Breast epithelium (tissue), 4 donors: Measurements from ENCODE around the gene SCN4B. TPM values are rescaled to one million over a fixed set of nuclear protein-coding genes. Genes with fewer than 3 reads are reported as not detected.
A peak's percentile ranks its signal among the peaks of the same experiment; 100 is the strongest.
"Not testable (repeated sequence)": the region's sequence is repeated elsewhere in the genome, so short reads cannot be mapped to it uniquely, and the experiment has no call there.

ENCODE experiments used
- DNase-seq, 2 donors: peaks; one replicate each; pipeline ENCODE4 v3.0.0-alpha.2; 2019; ENCODE audit warnings: low spot score in 2 of 2
- H3K27ac ChIP-seq, 2 donors: fragments of 200-600 bp; sonication (generic) in 1 of 2; one replicate each; pipeline ENCODE4 v1.5.1; 2016 to 2019; ENCODE audit warnings: mild to moderate bottlenecking in 1 of 2
- H3K27me3 ChIP-seq, 2 donors: fragments of 200-600 bp; sonication (generic) in 1 of 2; one replicate each; pipeline versions ENCODE4 v1.5.1 to v1.6.0; 2017 to 2019; ENCODE audit warnings: control low read depth in 1 of 2, mild to moderate bottlenecking in 1 of 2
- H3K36me3 ChIP-seq: fragments of 200-600 bp; one replicate; pipeline ENCODE4 v1.5.1; 2019
- H3K4me1 ChIP-seq, 2 donors: fragments of 200-600 bp; sonication (generic); one replicate each; pipeline ENCODE4 v1.5.1; 2016 to 2019; ENCODE audit warnings: control low read depth in 1 of 2
- H3K4me3 ChIP-seq, 3 donors: fragments of 200-600 bp; sonication (generic); 1 replicate in 2 of 3; 2 replicates in 1 of 3; pipeline ENCODE4 v1.5.1; 2016 to 2019; ENCODE audit warnings: mild to moderate bottlenecking in 3 of 3, moderate library complexity in 2 of 3
- H3K9me3 ChIP-seq, 2 donors: fragments of 200-600 bp; sonication (generic) in 1 of 2; one replicate each; pipeline ENCODE4 v1.5.1; 2016 to 2019; ENCODE audit warnings: control low read depth in 1 of 2
- POLR2A ChIP-seq: fragments of 450-650 bp; IDR thresholded peaks from one replicate; pipeline ENCODE4 v1.6.1; 2016; ENCODE audit warnings: antibody characterized with exemption, mild to moderate bottlenecking, moderate library complexity
- POLR2AphosphoS5 ChIP-seq, 3 donors: sonication (generic); formaldehyde crosslinking; IDR thresholded peaks; one replicate each; pipeline ENCODE4 v1.6.1; 2017; ENCODE audit warnings: antibody characterized with exemption in 3 of 3
- intact Hi-C: fragments of 100-400 bp; cut with DNase I; formaldehyde crosslinking; loops from one replicate; pipeline ENCODE4 v1.15.1; 2023; ENCODE audit warnings: low total_unique reads
- total RNA-seq, 3 donors: library from RNA; depleted of rRNA; stranded (reverse); fragments of >200 nt; gene quantifications; one replicate each; pipeline ENCODE4 v1.1.0, GENCODE V29; 2016
- TF ChIP-seq, protein P1 (sequence below), 3 donors: fragments of 450-650 bp; IDR thresholded peaks; one replicate each; pipeline ENCODE4 v1.5.1; 2016 to 2017; ENCODE audit warnings: antibody characterized with exemption in 3 of 3, mild to moderate bottlenecking in 3 of 3, moderate library complexity in 3 of 3

The SCN4B gene
- total RNA-seq, 3 donors from 2014 or later: 3.3 to 7.9 (median 3.7) TPM

DNA sequence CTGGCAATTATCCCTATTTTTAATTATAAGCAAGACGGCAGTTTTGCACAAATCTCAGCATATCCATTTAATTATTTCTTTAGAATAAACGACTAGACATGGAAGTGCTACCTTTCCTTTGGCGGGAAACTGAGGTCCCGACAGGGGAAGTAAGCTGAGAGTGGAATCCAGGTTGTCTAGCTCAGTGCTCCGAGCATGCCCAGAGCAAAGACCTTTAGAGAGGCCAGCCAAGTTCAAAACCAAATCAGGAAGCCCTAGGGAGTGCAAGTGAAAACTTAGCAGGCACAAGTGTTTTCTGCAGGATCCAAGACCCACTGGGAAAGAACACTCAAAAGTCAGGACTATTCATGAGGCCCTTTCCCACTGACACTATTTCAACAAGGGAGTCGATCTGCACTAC is 46.5 kb upstream of the SCN4B start:
- intact Hi-C loops: loop anchor here (5.0 kb wide), 1 partner anchor 62 kb away; no protein-coding TSS in a partner anchor

DNA sequence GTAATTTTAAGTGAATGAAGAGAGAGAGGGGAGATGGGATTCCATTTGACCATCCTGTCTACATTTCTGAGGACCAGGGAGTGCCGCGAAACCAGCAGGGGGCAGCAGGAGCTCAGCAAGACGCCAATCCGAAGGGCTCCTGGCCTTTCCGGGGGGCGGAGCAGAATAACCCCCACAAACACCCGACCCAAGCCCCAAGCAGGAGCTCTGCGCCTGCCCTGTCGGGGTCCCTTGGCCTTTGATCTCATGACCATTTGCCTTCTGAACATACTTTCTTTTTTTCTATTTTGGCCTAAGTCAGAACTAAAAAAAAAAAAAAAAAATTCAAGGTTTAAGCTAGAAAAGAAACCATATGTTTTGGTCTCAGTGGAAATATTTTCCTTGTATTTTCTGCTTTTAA is 45.7 kb upstream of the SCN4B start:
- H3K27me3 ChIP-seq: no peaks in the 10 kb centered on the region
- no peaks in the 10 kb centered on the region for H3K36me3 ChIP-seq
- no peak overlapping the region for H3K27ac ChIP-seq
- DNase-seq: peak; percentile 61 to 69
- H3K4me3 ChIP-seq: peak overlapping the region in 2 of 3 donors; percentile 22 to 43
- intact Hi-C loops: loop anchor here (5.0 kb wide), 1 partner anchor 61 kb away; no protein-coding TSS in a partner anchor
- no peak for TF ChIP-seq POLR2AphosphoS5 (IDR thresholded peaks at IDR 0.05)
- TF ChIP-seq, protein P1, sequence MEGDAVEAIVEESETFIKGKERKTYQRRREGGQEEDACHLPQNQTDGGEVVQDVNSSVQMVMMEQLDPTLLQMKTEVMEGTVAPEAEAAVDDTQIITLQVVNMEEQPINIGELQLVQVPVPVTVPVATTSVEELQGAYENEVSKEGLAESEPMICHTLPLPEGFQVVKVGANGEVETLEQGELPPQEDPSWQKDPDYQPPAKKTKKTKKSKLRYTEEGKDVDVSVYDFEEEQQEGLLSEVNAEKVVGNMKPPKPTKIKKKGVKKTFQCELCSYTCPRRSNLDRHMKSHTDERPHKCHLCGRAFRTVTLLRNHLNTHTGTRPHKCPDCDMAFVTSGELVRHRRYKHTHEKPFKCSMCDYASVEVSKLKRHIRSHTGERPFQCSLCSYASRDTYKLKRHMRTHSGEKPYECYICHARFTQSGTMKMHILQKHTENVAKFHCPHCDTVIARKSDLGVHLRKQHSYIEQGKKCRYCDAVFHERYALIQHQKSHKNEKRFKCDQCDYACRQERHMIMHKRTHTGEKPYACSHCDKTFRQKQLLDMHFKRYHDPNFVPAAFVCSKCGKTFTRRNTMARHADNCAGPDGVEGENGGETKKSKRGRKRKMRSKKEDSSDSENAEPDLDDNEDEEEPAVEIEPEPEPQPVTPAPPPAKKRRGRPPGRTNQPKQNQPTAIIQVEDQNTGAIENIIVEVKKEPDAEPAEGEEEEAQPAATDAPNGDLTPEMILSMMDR (IDR thresholded peaks at IDR 0.05): peak; percentile 66 to 84 (median 78)
- H3K4me1 ChIP-seq: no peaks in the 10 kb centered on the region
- H3K9me3 ChIP-seq: no peaks in the 10 kb centered on the region

More for the DNA sequence above, 46.5 kb upstream of the SCN4B start:
- Histone ChIP-seq H3K36me3 (no peaks in the 10 kb centered on the region), H3K9me3 (no peaks in the 10 kb centered on the region), H3K27ac (no peak overlapping the region), H3K4me1 (no peaks in the 10 kb centered on the region), H3K4me3 (no peak overlapping the region), H3K27me3 (no peaks in the 10 kb centered on the region)
- DNase-seq: no peak
- no peak for TF ChIP-seq POLR2AphosphoS5 (IDR thresholded peaks at IDR 0.05)
- TF ChIP-seq, protein P1 (IDR thresholded peaks at IDR 0.05): no peak
- TF ChIP-seq POLR2A: no peak

DNA sequence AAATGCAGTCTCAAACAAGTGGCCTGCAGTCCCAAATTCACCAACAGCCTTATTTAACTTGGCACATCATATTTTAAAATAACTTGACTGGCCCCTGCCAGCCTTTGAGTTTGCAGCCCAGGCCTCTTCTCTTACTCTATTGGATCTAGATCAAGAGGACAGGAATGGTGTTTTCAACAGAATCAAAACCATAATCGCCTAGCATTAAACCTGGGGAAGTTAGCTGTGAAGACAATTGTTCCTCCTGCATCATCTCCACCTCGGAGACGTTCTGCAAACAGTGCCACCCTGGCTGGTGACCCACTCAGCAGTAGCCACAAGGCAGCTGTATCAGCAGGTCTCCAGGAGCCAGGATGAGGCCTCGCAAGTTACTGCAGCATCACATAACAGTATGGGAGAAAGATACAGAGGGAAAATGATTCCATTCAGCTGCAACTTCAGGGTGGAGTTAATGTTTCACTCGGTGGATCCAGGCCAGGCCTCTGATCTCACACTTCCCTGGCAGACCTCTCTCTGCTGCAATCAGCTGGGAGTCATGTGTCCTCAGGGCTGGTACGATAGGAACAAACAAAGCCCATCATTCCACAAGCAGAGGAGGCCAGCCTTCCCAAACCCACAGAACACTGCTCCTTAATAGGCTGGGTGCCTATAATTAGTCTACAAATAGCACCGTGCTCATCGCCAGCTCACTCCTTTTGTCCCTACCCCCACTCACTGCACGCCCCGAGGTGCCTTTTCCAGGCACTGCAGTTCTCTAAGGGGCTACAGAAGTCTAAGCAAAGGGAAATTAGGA is 42.4 kb upstream of the SCN4B start:
- Histone ChIP-seq H3K9me3 (no peaks in the 10 kb centered on the region), H3K27ac (peak overlapping the region in 1 of 2 donors; percentile 67), H3K4me3 (no peak overlapping the region), H3K27me3 (no peaks in the 10 kb centered on the region), H3K4me1 (no peaks in the 10 kb centered on the region), H3K36me3 (no peaks in the 10 kb centered on the region)
- TF ChIP-seq POLR2A: no peak
- peak in 1 of 3 donors; percentile 43 for TF ChIP-seq POLR2AphosphoS5 (IDR thresholded peaks at IDR 0.05)
- DNase-seq: peak; percentile 45 to 60
- intact Hi-C loops: loop anchor here (5.0 kb wide), 1 partner anchor 58 kb away; no protein-coding TSS in a partner anchor

DNA sequence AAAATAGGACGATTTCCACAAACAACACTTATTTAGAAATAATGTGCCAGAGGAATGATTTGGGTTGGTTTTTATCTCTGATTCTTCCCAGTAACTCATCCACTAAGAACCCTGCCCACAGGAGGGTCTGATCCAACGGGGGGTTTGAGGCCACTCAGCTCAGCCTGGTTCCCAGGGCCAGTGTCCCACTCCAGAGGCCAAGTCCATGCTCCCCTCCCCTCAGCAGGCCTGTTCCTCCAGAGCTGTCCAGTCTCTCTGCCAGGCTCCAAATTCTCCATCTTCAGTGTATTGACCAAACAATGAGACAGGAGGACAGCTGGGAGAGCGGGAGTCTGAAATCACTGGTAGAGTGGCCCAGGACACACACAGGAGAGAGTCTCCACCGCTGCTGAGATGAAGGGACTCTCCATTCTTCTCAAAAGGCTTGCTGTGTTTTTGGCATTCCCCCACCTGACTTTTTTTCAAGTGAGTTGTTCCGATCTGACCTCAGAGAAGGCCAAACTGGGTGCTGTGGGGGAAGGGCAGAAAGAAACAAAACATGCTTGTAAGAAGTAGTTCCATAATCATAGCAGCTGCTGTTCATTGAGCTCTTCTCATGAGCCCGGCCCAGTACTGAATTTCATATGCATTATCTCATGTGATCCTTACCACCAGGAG is 41.4 kb upstream of the SCN4B start:
- intact Hi-C loops: no loop called here

DNA sequence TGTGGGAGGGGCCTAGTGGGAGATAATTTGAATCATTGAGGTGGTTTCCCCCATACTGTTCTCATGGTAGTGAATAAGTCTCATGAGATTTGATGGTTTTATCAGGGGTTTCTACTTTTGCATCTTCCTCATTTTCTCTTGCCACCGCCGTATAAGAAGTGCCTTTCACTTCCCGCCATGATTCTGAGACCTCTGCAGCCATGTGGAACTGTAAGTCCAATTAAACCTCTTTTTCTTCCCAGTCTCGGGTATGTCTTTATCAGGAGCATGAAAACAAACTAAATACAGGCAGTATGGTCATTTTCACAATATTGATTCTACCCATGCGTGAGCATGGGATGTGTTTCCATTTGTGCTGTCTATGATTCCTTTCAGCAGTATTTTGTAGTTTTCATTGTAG is 40.2 kb upstream of the SCN4B start:
- H3K4me1 ChIP-seq, H3K36me3 ChIP-seq, H3K9me3 ChIP-seq, DNase-seq, H3K27me3 ChIP-seq, H3K27ac ChIP-seq, intact Hi-C loops, H3K4me3 ChIP-seq: not testable (repeated sequence)

More for the DNA sequence above, 41.4 kb upstream of the SCN4B start:
- Histone ChIP-seq H3K36me3 (no peaks in the 10 kb centered on the region), H3K27me3 (no peaks in the 10 kb centered on the region), H3K4me3 (no peak overlapping the region), H3K4me1 (no peaks in the 10 kb centered on the region), H3K9me3 (no peaks in the 10 kb centered on the region), H3K27ac (no peak overlapping the region)
- TF ChIP-seq, protein P1 (IDR thresholded peaks at IDR 0.05): no peak
- TF ChIP-seq POLR2AphosphoS5 (IDR thresholded peaks at IDR 0.05) (no peak), POLR2A (no peak)
- DNase-seq: no peak

DNA sequence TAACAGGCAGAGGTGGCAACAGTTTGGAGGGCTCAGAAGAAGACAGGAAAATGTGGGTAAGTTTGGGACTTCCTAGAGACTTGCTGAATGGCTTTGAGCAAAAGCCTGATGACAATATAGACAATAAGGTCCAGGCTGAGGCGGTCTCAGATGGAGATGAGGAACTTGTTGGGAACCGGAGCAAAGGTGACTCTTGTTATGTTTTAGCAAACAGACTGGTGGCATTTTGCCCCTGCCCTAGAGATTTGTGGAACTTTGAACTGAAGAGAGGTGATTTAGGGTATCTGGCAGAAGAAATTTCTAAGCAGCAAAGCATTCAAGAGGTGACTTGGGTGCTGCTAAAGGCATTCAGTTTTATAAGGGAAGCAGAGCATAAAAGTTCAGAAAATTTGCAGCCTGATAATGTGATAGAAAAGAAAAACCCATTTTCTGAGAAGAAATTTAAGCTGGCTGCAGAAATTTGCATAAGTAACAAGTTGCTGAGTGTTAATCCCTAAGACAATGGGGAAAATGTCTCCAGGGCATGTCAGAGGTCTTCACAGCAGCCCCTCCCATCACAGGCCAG is 38.4 kb upstream of the SCN4B start:
- H3K4me3 ChIP-seq, intact Hi-C loops, DNase-seq, H3K36me3 ChIP-seq, H3K27ac ChIP-seq, H3K9me3 ChIP-seq, H3K4me1 ChIP-seq, H3K27me3 ChIP-seq: not testable (repeated sequence)
